ENCODE data around the gene IGF2BP2.
"Not testable (repeated sequence)": the region's sequence is repeated elsewhere in the genome, so short reads cannot be mapped to it uniquely, and the experiment has no call there.

Gene IGF2BP2

GRCh38 chr3:185708392-185708791 is 116.5 kb downstream of the IGF2BP2 start:
- DNase-seq = no peak

DNA sequence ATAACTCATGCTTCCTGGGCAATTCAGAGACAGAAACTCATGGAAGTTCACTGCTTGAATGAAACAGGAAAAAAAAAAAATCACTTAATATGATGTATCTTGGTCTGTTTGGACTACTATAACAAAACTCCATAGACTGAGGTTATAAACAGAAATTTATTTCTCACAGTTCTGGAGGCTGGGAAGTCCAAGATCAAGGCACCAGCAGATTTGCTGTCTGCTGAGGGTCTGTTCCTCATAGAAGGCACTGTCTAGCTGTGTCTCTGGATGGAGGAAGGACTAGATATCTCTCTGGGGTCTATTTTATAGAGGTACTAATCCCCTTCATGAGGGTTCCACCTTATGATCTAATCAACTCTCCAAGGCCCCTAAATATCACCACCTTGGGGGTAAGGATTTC is 119.3 kb downstream of the IGF2BP2 start:
- no peak for DNase-seq

DNA sequence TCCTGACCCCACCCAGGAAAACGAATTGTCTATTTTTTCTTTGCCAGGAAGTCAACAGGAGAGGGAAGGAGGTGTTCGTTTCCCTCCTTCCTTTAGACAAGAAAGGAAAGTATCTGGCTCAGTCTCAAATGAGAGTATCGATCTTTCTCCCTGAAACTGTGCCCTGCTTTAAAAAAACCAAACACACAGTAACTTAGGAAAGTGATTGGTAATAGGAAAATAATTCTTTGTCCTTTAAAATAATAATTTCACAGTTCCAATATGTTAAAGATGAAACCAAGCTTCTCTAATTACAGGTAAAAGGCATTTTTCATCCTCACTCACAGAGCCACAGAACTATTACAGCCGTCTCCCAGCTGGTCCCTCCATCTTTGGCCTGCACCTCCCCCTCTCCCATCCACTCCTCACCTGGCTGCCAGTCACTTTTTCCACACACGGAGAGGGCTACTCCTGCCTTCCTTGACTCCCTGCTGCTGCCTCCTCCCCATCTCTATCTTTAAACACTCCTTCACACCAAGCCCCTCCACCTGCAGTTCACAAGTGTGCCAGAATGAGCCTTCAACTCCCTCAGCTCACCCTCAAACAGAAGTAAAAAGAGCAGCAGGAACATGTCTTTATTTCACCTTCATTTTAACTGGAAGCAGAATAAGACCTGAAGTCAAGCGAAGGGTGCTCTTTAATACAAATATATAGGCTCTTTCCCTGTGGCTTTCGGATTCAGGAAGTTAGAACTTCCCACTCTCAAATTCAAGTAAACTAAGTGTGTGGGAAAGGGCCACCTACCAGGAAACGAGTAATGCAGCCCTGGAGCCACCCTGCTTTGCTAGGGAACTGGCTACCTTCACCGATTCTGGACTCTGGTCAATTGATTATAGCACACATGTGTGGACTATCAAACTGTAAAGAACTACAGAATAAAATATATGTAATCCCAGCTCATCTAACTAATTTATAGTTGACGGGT is 122.3 kb downstream of the IGF2BP2 start:
- no peak for DNase-seq

DNA sequence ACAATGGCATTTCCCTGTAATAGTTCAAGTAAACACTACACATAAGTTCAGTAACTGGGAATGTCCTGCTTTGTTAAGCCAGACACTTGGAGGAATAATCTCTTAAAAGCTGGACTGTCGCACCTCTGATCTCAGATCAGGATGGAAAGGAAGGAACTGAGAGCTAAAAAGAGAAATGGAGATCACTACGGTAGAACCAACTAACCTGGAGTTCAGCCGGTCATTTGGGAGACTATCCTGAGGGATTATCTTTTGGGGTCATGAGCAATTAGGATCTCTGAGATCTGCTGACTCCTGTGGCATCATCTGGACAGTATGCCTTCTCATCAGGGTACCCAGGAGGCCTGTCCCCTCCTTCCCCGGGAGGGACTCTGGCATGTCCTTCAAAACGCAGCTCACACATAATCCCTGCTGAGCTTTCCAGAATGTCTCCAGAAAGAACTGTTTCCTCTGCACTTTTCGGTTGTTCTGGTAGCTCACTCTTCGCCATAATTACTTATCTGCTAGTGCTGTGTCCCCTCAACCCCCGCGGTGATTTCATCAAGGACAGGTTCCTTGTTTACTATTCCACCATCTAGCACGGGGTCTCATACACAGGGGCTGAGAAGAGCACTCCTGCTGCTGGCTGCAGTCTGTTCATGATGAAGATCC is 123.1 kb downstream of the IGF2BP2 start:
- no peak for DNase-seq

GRCh38 chr3:185699927-185700326 is 124.9 kb downstream of the IGF2BP2 start:
- DNase-seq = no peak

DNA sequence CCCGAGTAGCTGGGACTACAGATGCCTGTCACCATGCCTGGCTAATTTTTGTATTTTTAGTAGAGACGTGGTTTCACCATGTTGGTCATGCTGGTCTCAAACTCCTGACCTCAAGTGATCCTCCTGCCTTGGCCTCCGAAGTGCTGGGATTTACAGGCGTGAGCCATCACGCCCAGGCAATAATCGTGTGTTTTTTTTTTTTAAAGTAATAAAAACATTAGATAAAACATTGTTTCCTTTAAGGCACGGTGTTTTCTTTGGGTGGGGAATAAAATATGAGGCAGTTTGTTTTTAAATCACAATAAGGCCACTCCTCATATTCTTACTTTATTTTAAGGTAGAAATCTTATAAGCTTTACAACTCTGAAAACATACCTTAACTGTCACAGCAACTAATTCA is 127.6 kb downstream of the IGF2BP2 start:
- not testable (repeated sequence) for DNase-seq

DNA sequence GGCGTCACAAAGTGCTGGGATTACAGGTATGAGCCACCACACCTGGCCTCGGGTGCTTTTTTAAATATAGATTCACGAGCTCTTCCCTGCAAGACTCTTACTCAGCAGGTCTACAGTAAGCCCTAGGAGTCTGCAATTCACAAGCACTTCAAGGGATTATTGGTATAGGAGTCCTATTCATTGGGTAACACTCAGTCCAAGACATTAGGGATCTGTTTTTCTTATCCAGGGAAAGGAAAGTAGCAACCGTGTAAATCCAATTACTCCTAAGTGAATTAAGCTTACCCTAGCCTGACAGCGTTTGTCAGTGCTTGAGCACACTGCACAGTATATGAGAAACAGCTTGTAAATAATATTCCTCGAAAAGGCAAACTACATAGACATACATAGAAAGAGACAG is 128.8 kb downstream of the IGF2BP2 start:
- no peak for DNase-seq

DNA sequence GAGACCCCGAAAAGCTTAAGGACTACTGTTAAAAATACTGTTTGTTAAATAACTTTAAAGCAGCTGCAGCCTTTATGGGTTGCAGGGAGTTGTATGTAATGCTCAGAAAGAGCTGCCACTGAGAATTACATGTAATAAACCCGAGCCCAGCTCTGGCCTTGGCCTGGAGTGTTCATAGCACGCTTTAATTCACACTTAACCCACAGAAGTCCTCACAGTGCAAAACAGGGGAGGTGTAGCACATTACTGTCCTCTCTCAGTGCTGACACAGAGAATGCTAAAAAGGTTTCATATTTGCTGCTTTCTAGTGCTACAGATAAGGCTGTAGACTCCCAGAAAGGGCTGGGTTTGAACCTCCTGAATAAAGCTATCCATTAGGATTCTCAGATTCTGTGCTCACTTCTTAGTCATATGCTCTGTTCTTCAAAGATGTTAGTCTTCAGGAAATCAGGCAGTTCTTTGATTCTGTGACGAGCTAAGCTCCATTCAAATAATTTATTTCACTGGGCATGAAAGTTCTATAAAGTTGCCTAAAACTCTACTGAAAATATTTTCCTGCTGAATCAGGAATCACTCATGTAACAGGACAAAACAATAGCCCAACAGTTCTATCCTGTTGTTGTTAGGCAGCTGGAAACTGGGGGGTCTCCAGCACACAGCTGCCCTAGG is 130.7 kb downstream of the IGF2BP2 start:
- DNase-seq = no peak

DNA sequence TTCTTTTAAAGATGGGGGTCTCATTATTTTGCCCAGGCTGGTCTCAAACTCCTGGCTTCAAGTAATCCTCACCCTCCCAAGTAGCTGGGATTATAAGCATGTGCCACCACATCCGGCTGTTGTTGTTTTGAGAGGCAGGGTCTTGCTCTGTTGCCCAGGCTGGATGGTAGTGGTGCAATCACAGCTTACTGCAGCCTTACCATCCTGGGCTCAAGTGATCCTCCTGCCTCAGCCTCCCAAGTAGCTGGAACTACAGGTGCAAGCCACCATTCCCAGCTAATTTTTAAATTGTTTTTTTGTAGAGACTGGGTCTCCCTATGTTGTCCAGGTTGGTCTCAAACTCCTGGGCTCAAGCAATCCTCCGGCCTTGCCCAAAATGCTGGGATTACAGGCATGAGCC is 133.2 kb downstream of the IGF2BP2 start:
- DNase-seq = no peak

- no peak for DNase-seq
Measured at GRCh38 chr3:185687271-185687878, 137.5 kb downstream of the IGF2BP2 start.

DNA sequence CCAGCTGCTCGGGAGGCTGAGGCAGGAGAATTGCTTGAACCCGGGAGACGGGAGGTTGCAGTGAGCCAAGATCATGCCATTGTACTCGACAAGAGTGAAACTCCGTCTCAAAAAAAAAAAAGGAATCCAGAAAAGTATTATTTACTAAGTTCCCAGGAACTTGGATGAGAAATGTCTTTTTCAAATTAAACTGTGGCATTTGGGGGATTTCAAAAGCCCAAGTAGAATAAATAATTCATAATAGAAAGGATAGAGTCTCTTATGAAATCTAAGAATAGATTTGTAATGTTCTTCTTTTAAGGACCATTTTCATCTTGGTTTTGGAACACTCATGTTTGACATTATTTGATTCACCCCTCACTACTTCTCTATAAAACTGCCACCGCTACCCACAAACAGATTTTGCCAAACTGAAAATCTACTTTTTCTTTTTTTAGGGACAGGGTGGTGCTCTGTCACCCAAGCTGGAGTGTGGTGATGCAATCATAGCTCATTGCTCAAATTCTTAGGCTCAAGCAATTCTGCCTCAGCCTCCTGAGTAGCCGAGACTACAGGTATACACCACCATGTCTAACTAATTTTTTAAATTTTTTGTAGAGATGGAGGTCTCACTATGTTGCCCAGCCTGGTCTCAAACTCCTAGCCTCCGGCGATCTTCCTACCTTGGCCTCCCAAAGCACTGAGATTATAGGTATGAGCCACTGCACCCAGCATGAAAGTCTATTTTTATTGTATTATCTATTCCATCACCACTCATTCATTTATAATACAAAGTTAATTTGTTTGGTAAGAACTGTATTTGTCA is 139.4 kb downstream of the IGF2BP2 start:
- DNase-seq = no peak

GRCh38 chr3:185680231-185680630 is 144.6 kb downstream of the IGF2BP2 start:
- no peak for DNase-seq

- no peak for DNase-seq
Measured at GRCh38 chr3:185678027-185678426, 146.8 kb downstream of the IGF2BP2 start.

GRCh38 chr3:185677146-185677829 is 147.6 kb downstream of the IGF2BP2 start:
- no peak for DNase-seq

- DNase-seq = no peak
Measured at GRCh38 chr3:185667574-185667973, 157.3 kb downstream of the IGF2BP2 start.

- no peak for DNase-seq
Measured at GRCh38 chr3:185663929-185664328, 160.9 kb downstream of the IGF2BP2 start.

DNA sequence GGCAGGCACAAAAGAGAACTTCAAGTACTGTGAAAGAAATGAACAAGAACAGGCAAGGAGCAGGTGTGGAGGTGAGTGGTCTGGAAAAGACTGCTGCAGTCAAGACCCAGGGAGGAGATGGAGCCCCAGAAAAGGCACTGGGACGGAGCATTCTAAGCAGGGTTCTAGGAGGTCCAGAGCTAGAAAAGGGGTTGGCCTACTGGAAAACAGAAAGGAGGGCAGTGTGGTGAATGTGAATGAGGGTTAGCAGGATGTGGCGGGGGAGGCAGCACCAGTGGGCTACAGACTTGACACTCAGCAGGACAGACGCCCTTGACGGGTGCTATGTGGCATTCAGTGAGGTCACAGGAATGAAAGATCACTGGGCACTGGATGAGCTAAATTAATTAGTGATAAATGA is 163.1 kb downstream of the IGF2BP2 start:
- DNase-seq = no peak

- DNase-seq = not testable (repeated sequence)
Measured at GRCh38 chr3:185661296-185661695, 163.5 kb downstream of the IGF2BP2 start.

DNA sequence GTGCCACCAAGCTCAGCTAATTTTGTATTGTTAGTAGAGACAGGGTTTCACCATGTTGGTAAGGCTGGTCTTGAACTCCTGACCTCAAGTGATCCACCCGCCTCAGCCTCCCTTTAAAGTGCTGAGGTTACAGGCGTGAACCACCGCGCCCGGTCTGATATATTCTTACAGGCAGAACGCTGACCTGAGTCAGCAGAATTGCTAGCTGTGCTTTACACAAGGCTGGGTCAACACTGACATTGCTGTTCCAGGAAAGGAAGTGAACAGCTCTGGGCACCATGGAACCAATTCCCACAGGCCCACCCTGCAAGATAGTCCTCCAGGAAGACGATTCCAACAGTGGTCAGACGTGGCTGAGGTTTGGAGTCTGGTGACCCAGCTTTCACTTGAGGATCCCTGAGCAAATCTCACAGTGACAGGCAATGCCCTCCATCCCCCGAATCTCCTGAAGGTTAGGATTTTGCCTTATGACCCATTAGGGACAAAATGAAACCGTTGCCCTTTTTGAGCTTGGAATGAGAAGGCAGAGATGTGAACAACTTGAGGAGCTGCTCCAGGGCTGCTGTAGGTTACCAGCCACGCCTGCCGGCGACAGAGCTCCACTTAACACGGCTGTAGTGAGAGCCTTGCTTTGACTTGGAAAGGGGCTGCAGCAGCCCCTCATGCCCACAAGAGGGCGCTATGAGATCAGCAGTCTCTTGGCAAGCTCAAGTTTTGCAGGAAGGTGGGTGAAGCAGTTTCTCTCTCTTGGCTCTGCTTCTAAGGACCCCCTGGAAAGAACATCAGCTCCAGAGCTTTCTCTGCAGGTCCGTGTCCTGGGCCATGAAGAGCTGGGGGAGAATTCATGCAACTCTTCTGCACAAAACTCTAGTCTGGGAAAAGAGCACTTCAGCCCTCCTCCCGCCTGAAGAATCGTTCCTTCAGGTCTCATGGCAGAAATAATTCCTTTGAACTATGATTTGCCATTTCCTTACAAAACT is 164.6 kb downstream of the IGF2BP2 start:
- peak; percentile 63 to 74 for DNase-seq

GRCh38 chr3:185658943-185659342 is 165.9 kb downstream of the IGF2BP2 start:
- DNase-seq = no peak
